CD4-positive, alpha-beta T cell treated with Interleukin-15 for 1 hour (primary cell): ENCODE results near the gene DDX42.

Source experiments
- DNase-seq: peaks from one replicate; pipeline ENCODE4 v3.0.0-alpha.2; 2020

The DDX42 gene

GRCh38 chr17:63826468-63827001 lies 52.6 kb downstream of the DDX42 start:
- DNase-seq, result no peak

DNA sequence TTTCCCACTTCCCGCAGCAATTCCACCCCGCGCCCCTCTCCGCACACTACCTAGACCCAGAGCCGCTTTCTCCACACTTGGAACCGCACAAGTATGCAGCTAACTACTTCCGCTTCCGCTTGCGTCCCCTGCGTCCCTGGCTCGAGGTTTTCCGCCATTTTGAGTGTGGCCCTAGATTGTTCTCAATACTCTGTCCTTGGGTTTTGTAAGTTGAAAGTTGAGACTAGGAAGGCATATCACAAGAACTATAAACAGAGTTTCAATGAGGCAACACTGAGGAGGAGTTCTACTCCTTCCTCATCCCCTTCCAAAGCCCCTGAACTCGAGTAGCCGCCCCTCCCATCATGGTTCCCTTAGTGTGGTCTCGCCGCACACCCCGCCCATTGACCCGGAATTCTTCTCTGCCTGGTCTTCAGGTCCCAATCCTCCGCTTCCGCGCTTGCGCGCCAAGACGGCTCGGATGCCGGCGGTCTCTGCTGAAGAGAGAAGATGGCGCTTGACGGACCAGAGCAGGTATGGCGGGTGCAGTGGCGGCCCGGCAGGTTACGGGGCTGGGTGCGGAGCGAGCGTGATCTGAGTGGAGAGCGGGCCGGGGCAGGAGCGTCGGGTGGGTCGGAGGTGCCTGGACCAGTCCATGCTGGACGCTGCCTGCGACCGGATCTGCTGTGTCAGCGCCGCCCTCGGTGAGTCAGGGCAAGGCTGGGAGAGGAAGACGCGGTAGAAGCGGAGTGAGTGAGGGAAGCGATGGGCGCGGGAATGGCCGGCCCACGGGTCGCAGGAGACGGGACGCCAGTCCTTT lies 53.2 kb downstream of the DDX42 start, which contains the start of the genes FTSJ3 and PSMC5:
TSS of gene FTSJ3 (minus strand) at position 662 of the 799 bp plus-strand sequence. CDS start 761 bp downstream, outside the sequence.
TSS of gene PSMC5 (plus strand) at position 430 of the 799 bp plus-strand sequence. CDS start at position 490, 60 bp downstream.
- DNase-seq, result peak; percentile 96

DNA sequence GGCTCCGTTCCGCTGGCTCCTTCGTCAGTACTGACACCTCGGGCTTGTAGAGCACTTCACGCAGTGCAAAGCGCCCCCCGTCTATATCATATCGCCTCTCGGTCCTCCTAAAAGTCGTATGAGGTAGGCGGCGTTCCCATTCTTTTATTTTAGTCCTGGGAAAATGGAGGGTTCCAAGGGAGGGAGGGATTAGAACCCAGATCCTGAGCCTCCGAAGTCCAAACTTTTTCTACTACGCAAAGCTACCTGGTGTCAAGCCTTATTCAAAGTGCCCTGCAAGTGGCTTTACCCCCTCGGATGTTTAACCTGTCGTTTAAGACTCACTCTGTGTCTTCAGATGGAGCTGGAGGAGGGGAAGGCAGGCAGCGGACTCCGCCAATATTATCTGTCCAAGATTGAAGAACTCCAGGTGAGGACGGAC lies 53.8 kb downstream of the DDX42 start:
- DNase-seq, result no peak

GRCh38 chr17:63828936-63829335 lies 55.0 kb downstream of the DDX42 start:
- DNase-seq, result no peak

GRCh38 chr17:63830278-63830677 lies 56.3 kb downstream of the DDX42 start:
- DNase-seq, result no peak

GRCh38 chr17:63830904-63831491 lies 57.0 kb downstream of the DDX42 start:
- DNase-seq, result no peak

GRCh38 chr17:63831505-63831904 lies 57.5 kb downstream of the DDX42 start:
- no peak for DNase-seq

GRCh38 chr17:63832014-63832413 lies 58.0 kb downstream of the DDX42 start:
- no peak for DNase-seq

GRCh38 chr17:63832455-63832854 lies 58.5 kb downstream of the DDX42 start:
- no peak for DNase-seq

- no peak for DNase-seq
These were observed 59.2 kb downstream of the DDX42 start for GRCh38 chr17:63833026-63833740.

DNA sequence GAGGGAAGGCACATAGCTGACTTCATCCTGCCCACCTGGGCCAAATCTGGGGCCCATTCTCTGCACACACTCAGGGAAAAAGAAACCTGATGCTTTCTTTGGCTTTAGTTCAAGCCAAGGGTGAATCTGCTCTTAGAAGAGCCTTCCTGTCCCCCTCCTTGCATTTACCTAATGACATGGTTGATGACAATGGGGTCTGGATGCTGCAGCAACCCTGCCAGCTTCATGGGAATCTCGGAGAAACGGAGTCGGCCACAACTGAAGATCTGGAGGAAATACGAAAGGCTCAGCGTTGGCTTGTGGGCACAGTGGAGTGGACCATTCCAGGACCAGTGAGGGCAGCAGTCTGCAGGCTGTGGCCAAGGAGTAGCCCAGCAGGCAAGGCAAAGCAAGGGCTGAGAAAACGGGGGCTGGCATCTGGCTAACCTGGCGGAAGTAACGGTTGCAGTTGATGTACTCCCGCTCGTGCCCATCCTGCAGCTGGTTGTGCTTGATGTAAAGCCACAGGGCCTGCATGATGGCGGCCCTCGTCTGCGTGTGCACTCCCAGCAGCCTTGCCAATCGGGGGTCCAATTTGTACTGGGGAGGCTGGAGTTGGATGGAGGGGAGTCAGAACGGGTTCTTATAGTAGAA lies 59.9 kb downstream of the DDX42 start:
- no peak for DNase-seq

- DNase-seq, result peak; percentile 63
These were observed 60.6 kb downstream of the DDX42 start for GRCh38 chr17:63834431-63835166.

DNA sequence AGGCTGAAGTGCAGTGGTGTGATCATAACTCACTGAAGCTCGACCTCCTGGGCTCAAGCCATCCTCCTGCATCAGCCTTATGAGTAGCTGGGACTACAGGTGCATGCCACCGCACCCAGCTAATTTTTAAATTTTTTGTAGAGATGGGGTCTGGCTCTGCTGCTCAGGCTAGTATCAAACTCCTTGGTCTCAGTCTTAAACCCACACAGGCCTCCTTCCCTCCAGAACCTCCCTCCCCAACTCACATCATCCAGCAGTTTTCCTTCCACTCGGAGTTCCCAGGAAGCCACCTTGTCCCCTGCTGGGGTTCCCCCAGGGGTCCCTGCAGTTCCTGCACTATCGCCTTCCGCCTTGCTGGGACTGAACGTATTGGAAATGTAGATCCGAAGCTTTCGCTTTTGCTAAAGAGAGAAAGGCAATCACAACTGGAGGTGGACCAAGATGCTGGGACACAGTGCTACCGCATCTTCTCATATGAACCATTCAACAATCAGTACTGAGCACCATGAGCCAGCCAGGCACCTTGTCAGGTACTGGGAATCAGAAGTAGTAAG lies 61.3 kb downstream of the DDX42 start:
- no peak for DNase-seq

- DNase-seq, result no peak
These were observed 62.8 kb downstream of the DDX42 start for GRCh38 chr17:63836811-63837210.

GRCh38 chr17:63837480-63837879 lies 63.5 kb downstream of the DDX42 start:
- no peak for DNase-seq

- DNase-seq, result no peak
These were observed 64.1 kb downstream of the DDX42 start for GRCh38 chr17:63837962-63838600.

DNA sequence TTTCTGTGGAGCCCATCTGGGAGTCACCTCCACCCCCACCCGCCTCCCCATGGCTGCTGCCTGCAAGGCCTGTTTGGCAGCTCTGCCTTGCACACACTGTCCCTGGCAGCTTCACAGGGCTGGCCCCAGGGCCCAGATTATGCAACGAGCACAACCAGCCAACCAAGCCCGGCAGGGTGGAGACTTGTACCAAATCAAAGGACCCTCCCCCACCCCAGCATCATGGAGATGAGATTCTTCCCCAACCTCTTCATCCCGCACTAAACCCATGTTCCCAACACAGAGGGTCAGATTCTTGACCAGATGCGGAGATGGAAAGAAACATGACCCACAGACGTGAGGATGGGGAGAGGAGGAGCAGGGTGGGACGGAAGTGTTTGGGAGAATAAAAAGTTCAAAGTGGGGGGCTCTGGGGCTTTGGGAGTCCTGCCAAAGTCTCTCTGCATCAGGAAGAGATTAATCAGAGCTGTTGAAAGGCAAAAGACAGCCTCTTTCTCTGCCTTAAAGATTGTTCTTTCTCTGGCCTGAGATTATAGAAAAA lies 64.7 kb downstream of the DDX42 start:
- no peak for DNase-seq

DNA sequence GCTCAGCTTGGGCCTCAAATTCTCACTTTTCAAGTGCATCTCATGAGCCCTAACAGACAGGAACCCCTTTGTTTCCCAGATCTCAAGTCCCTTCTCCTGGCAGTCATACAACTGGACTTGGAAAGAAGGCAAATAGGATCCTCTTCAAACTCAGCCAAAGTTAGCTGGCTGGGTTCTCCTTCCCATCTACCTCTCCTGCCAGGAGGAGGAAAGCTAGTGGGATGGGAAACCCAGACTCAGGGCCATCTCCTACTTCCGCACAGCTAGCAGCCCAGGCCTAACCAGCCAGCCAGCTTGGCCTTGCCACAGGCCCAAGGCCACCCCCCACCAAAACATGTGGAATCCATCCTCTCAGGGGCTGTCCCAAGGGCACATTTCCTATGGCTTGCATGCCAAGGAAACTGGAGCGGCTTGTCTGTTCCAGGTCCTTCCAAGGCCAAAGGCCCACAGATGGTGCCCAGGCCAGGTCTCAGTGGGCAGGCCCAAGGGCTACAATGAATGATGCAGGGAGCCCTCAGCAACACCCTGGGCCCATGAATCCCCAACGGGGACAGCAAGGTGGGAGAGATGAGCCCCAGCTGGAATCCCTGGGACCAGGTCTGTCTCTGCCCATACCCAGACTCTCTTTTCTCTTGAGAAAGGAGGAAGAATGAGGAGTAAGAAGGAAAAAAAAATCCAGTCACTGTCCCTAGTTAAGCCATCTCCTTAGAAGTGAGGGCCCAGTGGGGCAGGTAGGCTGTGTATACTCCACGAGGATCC lies 66.8 kb downstream of the DDX42 start:
- no peak for DNase-seq

- DNase-seq, result no peak
These were observed 67.6 kb downstream of the DDX42 start for GRCh38 chr17:63841350-63842172.
